GM21390 (cell line): ENCODE results near the gene PRAMEF6.
"Not testable (repeated sequence)": the region's sequence is repeated elsewhere in the genome, so short reads cannot be mapped to it uniquely, and the experiment has no call there.

ENCODE experiments used
- ATAC-seq: cut with Tn5 transposase; IDR thresholded peaks from one replicate; pipeline ENCODE4 v1.9.1; 2021; ENCODE audit not compliant: unreplicated experiment

PRAMEF6 gene

DNA sequence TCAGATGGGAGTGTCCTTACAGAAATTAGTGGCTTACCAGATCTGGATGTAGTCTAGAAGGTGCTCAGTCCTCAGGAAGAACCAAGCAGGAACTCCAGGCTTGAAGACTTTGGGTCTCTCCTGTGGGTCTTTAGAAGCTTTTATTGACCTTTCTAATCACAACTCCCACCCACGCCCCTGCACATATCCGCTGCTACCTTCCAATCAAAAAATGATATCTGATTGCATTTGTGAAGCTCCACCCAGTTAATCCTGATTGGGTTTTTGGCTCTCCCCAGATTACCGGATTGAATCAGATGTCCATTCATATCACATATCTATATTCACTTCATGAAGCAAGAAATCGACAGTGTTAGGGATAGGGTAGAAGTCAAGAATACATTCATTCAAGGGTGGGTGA, at the start of gene PRAMEF6:
Gene PRAMEF6, minus strand, starts transcription at position 101 of the 400 bp plus-strand sequence. CDS start 5,062 bp downstream, outside the sequence.
- not testable (repeated sequence) for ATAC-seq

DNA sequence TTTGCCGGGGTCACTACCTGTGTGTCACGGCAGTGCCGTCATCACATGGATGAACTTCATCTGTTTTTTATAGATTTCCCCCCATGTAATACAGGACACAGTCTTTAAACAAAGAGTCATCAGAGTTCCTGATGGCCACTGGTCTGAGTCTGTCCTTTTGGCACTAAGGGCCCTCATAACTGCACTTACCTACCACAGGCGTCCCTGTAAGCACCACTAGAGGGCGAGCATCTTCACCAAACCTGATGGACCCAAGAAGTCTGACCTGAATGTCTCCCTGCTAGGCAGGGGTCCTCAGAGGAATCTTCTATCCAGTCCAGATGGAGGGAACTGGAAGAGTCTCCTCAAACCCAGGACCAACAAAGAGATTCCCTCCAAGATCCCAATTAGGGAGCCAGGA, 23.0 kb downstream of the PRAMEF6 start:
- ATAC-seq = not testable (repeated sequence)

DNA sequence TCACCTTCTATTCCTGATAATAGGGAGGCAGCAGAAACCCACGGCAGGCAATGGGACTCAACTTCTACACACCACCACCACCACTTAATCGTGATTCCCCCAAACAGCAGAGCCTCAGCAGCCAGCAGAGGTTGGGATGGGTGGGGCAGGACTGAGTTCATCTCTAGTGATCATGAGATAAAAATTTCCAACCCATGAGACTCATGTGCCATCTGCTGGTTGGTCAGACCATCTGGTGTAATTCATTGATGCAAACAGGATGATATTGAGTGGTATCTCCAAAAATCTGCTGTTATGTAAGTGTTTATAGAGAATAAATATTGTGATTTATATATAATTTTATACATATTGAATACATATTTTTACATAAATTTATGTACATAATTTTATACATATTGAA, 25.6 kb downstream of the PRAMEF6 start:
- ATAC-seq = not testable (repeated sequence)

DNA sequence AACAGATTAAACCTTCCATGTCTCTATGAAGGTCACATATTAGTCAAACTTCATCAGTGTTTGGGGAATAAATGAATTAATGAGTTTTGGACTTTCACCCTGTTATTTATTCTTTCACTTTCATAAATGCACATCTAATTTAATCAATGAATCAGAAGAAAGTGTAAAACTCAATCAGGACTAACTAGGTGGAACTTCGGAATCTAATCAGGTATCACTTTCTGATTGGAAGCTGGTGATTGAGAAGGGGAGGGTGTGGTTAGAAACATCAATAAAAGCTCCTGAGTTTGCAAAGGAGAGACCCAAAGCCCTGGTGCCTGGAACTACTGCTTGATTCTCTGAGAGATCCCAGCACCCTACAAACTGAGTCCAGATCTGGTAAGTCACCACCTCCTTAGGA, 31.1 kb downstream of the PRAMEF6 start, which contains the start of gene PRAMEF7:
Gene PRAMEF7, plus strand, starts transcription at position 301 of the 400 bp plus-strand sequence. CDS start 1,083 bp downstream, outside the sequence.
- ATAC-seq = not testable (repeated sequence)

DNA sequence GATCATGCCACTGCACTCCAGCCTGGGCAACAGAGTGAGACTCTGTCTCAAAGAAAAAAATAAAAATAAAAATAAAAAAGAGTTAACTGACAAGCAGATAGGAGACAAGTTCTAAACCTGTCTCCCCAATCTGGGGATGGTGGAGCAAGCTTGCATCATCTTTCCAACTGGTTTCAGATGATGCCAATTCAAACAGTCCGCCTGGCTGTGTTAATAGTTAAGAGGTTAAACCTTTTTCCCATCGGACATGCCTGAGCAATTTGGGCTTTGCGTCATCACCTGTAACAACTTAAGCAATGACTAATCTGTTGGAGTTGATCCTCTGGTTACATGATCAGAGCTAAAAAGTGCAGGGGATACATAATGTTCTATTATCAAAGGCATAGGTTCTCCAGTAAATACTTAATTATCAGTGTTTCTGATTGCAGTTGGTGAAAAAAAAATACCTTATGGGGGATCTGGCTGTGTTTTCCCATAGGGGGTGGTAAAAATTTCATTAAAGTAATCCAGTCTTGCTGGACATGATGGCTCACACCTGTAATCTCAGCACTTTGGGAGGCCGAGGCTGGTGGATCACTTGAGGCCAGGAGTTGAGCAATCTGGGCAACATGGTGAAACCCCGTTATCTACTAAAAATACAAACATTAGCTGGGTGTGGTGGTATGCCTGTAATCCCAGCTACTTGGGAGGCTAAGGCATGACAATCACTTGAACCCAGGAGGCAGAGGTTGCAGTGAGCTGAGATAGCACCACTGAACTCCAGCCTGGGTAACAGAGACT, 43.4 kb downstream of the PRAMEF6 start:
- ATAC-seq = not testable (repeated sequence)

DNA sequence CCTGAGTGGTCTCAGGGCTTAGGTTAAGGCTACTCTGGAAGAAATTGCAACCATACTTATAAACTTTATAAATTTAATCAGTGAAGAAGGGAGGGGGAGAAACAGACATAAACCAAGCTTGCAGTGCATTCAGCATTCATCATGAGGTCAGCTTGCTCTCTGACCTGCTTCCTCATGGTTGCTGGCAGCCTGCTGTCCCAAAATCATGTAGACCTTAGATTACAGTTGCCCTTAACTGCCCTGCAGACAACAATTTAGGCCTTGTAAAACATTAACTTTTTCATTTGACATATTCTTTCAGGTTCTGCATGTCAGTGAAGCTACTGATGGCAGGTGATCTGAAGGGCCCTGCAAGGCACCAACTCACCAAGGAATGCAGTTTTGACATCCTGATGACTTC, 48.2 kb downstream of the PRAMEF6 start:
- ATAC-seq = not testable (repeated sequence)

DNA sequence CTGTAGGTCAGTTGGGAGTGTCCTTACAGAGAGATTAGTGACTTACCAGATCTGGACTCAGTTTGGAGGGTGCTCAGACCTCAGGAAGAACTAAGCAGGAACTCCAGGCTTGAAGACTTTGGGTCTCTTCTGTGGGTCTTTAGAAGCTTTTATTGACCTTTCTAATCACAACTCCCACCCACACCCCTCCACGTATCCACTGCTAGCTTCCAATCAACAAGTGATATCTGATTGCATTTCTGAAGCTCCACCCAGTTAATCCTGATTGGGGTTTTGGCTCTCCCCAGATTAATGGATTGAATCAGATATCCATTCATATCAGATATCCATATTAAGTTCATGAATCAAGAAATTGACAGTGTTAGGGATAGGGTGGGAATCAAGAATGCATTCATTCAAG, 49.2 kb downstream of the PRAMEF6 start, which contains the start of gene PRAMEF10:
Gene PRAMEF10, minus strand, starts transcription at position 101 of the 400 bp plus-strand sequence. CDS start 2,423 bp downstream, outside the sequence.
- ATAC-seq = not testable (repeated sequence)
